Measurements from ENCODE around the gene BCS1L. TPM values are rescaled to one million over a fixed set of nuclear protein-coding genes. Genes with fewer than 3 reads are reported as not detected.

BCS1L gene
- total RNA-seq, 1 experiment from 2014 or later = 48.5 TPM

- Histone ChIP-seq H3K9me3 (ENCODE audit: low read length) (no peaks in the 10 kb centered on the region), H3K4me3 (ENCODE audit: low read length) (no peak overlapping the region), H4K20me1 (ENCODE audit: low read length) (no peaks in the 10 kb centered on the region), H3K4me1 (ENCODE audit: insufficient read depth, low read length) (peaks cover 28% of the 10 kb centered on the region), H3K36me3 (ENCODE audit: low read depth, low read length) (peaks cover 58% of the 10 kb centered on the region), H2AFZ (ENCODE audit: low read length) (no peak overlapping the region), H3K27me3 (ENCODE audit: low read length) (no peaks in the 10 kb centered on the region), H3K9ac (ENCODE audit: low read length) (no peak overlapping the region), H3K27ac (ENCODE audit: low read length) (no peak overlapping the region), H3F3A (ENCODE audit: low read length, unreplicated experiment) (no peaks in the 10 kb centered on the region), H3K9me2 (replicated peaks; ENCODE audit: low read length) (no peaks in the 10 kb centered on the region), H3K79me2 (ENCODE audit: low read length) (peaks cover 25% of the 10 kb centered on the region), H3K4me2 (ENCODE audit: low read length) (no peak overlapping the region)
- intact Hi-C loops (cut with micrococcal nuclease) = loop anchor here (1.0 to 5.0 kb wide), 3 partner anchors 66 to 242 kb away; partner anchors contain the start of genes CNOT9 and USP37
- no TSS peak for BruUV-seq (replicated peaks)
- ChIA-PET POLR2A (ENCODE audit: unreplicated experiment) (no interaction called here), CTCF (no interaction called here)
- no peak for TF ChIP-seq EZH2 (IDR thresholded peaks at IDR 0.05; ENCODE audit: low read length, unreplicated experiment)
- TF ChIP-seq CTCF (conservative IDR thresholded peaks at IDR 0.05; ENCODE audit: low read depth, low read length) = peak; percentile 10; the same call in 1 of the 2 replicates
- DNase-seq = no peak
- no peak for ATAC-seq
Measured at GRCh38 chr2:218648787-218649100, 10.7 kb upstream of the BCS1L start.

- no peak overlapping the region for H3K27ac ChIP-seq (ENCODE audit: low read length)
- no peaks in the 10 kb centered on the region for H3F3A ChIP-seq (ENCODE audit: low read length, unreplicated experiment)
- H3K9ac ChIP-seq (ENCODE audit: low read length) = no peak overlapping the region
- H3K9me2 ChIP-seq (replicated peaks; ENCODE audit: low read length) = no peaks in the 10 kb centered on the region
- no peaks in the 10 kb centered on the region for H3K27me3 ChIP-seq (ENCODE audit: low read length)
- ATAC-seq (no peak), DNase-seq (no peak)
- peaks cover 62% of the 10 kb centered on the region for H3K79me2 ChIP-seq (ENCODE audit: low read length)
- CTCF ChIA-PET = no interaction called here
- POLR2A ChIA-PET (ENCODE audit: unreplicated experiment) = no interaction called here
- no peaks in the 10 kb centered on the region for H3K9me3 ChIP-seq (ENCODE audit: low read length)
- H3K4me3 ChIP-seq (ENCODE audit: low read length) = no peak overlapping the region
- H4K20me1 ChIP-seq (ENCODE audit: low read length) = no peaks in the 10 kb centered on the region
- TF ChIP-seq CTCF (conservative IDR thresholded peaks at IDR 0.05; ENCODE audit: low read depth, low read length) = no peak
- no peak for TF ChIP-seq EZH2 (IDR thresholded peaks at IDR 0.05; ENCODE audit: low read length, unreplicated experiment)
- TF ChIP-seq EZH2phosphoT487 (IDR thresholded peaks at IDR 0.05; ENCODE audit: borderline replicate concordance, low read length) = no peak
- H3K4me2 ChIP-seq (ENCODE audit: low read length) = no peak overlapping the region
- no peak overlapping the region for H2AFZ ChIP-seq (ENCODE audit: low read length)
- no TSS peak for BruUV-seq (replicated peaks)
- peaks cover 19% of the 10 kb centered on the region for H3K4me1 ChIP-seq (ENCODE audit: insufficient read depth, low read length)
- intact Hi-C loops (cut with micrococcal nuclease) = no loop called here
- peaks cover 47% of the 10 kb centered on the region for H3K36me3 ChIP-seq (ENCODE audit: low read depth, low read length)
Measured at GRCh38 chr2:218655751-218656150, 3.7 kb upstream of the BCS1L start.

- Histone ChIP-seq H3K36me3 (ENCODE audit: low read depth, low read length) (peaks cover 48% of the 10 kb centered on the region), H3F3A (ENCODE audit: low read length, unreplicated experiment) (no peaks in the 10 kb centered on the region), H3K9me3 (ENCODE audit: low read length) (no peaks in the 10 kb centered on the region), H3K27me3 (ENCODE audit: low read length) (no peaks in the 10 kb centered on the region), H3K9me2 (replicated peaks; ENCODE audit: low read length) (no peaks in the 10 kb centered on the region), H4K20me1 (ENCODE audit: low read length) (no peaks in the 10 kb centered on the region), H3K9ac (ENCODE audit: low read length) (peak overlapping the region; percentile 93), H3K27ac (ENCODE audit: low read length) (peak overlapping the region; percentile 61), H3K79me2 (ENCODE audit: low read length) (peaks cover 64% of the 10 kb centered on the region), H3K4me1 (ENCODE audit: insufficient read depth, low read length) (peaks cover 20% of the 10 kb centered on the region), H2AFZ (ENCODE audit: low read length) (peak overlapping the region; percentile 97), H3K4me2 (ENCODE audit: low read length) (peak overlapping the region; percentile 94), H3K4me3 (ENCODE audit: low read length) (peak overlapping the region; percentile 100)
- ATAC-seq = peak; percentile 54
- peak; percentile 69 for TF ChIP-seq CTCF (conservative IDR thresholded peaks at IDR 0.05; ENCODE audit: low read depth, low read length)
- no peak for TF ChIP-seq EZH2 (IDR thresholded peaks at IDR 0.05; ENCODE audit: low read length, unreplicated experiment)
- CTCF ChIA-PET = interaction anchor here (0.6 to 2.4 kb wide), 4 partner anchors 29 to 463 kb away, joined by 4 to 20 read pairs (median 6); partner anchors contain the start of gene TTLL4
- DNase-seq = peak; percentile 76
- intact Hi-C loops (cut with micrococcal nuclease) = loop anchor here (1.0 to 2.0 kb wide), 4 partner anchors 14 to 189 kb away; partner anchors contain the start of genes RNF25, STK36 and TTLL4
- POLR2A ChIA-PET (ENCODE audit: unreplicated experiment) = interaction anchor here (0.5 to 1.4 kb wide), 3 partner anchors 12 to 214 kb away, joined by 5 to 36 read pairs (median 10); no protein-coding TSS in a partner anchor
- TSS peak; percentile 55 for BruUV-seq (replicated peaks)
Measured at GRCh38 chr2:218658671-218659257, 719 bp upstream of the BCS1L start.

All from PC-3 (cell line).